Esophagus (tissue), 2 donors: ENCODE results near the gene LARGE1. TPM values are rescaled to one million over a fixed set of nuclear protein-coding genes. Genes with fewer than 3 reads are reported as not detected.

Source experiments
- H3K27ac ChIP-seq, 2 donors: one replicate each; pipeline ENCODE4 v1.5.1; 2013; ENCODE audit warnings: low read depth in 2 of 2, mild to moderate bottlenecking in 2 of 2, inconsistent platforms in 1 of 2, low read length in 1 of 2, moderate library complexity in 1 of 2
- H3K27me3 ChIP-seq, 2 donors: one replicate each; pipeline ENCODE4 v1.6.1; 2013; ENCODE audit warnings: low read length in 2 of 2, control low read depth in 1 of 2, mild to moderate bottlenecking in 1 of 2; ENCODE audit not compliant: insufficient read depth in 2 of 2, control insufficient read depth in 1 of 2
- H3K36me3 ChIP-seq, 2 donors: one replicate each; pipeline ENCODE4 v1.6.1; 2013; ENCODE audit warnings: low read length in 1 of 2; ENCODE audit not compliant: control insufficient read depth in 2 of 2, insufficient read depth in 2 of 2
- H3K4me1 ChIP-seq, 2 donors: one replicate each; pipeline ENCODE4 v1.6.1; 2013; ENCODE audit warnings: low read length in 1 of 2; ENCODE audit not compliant: control insufficient read depth in 2 of 2, insufficient read depth in 2 of 2
- H3K4me3 ChIP-seq, 2 donors: one replicate each; pipeline ENCODE4 v1.5.1; 2013; ENCODE audit warnings: low read length in 2 of 2, mild to moderate bottlenecking in 2 of 2, low read depth in 1 of 2, moderate library complexity in 1 of 2
- H3K9me3 ChIP-seq, 2 donors: one replicate each; pipeline ENCODE4 v1.6.1; 2013; ENCODE audit warnings: mild to moderate bottlenecking in 2 of 2, low read depth in 1 of 2, low read length in 1 of 2, moderate library complexity in 1 of 2; ENCODE audit not compliant: control insufficient read depth in 2 of 2, insufficient read depth in 1 of 2
- WGBS, 2 donors: extraction: QIAGEN DNeasy Blood & Tissue Kit; methylation state at CpG; one replicate each; pipeline ENCODE4 v1.1.7; 2013; 5-methylcytosine and 5-hydroxymethylcytosine counted together
- polyA plus RNA-seq, 2 donors: library from polyadenylated mRNA; stranded (reverse); fragments of 200-250 nt; gene quantifications; one replicate each; pipeline ENCODE4 v1.2.3, GENCODE V29; 2013
- donor health status: healthy with polysubstance abuse.
- donor health status: Bipolar disorder and iron deficiency.

LARGE1 gene
- polyA plus RNA-seq, 2 donors, result 2.0 to 2.5 TPM

GRCh38 chr22:33891992-33892391 lies 28.3 kb downstream of the LARGE1 start:
- Histone ChIP-seq H3K4me3 (no peak overlapping the region), H3K27ac (no peak overlapping the region), H3K36me3 (no peaks in the 10 kb centered on the region), H3K9me3 (peaks cover 0 to 2% of the 10 kb centered on the region in 2 donors), H3K27me3 (no peaks in the 10 kb centered on the region), H3K4me1 (peaks cover 2 to 6% of the 10 kb centered on the region in 2 donors)
- WGBS, 2 donors, result 71 to 87% methylated on average over 7 of the region's 7 CpGs

DNA sequence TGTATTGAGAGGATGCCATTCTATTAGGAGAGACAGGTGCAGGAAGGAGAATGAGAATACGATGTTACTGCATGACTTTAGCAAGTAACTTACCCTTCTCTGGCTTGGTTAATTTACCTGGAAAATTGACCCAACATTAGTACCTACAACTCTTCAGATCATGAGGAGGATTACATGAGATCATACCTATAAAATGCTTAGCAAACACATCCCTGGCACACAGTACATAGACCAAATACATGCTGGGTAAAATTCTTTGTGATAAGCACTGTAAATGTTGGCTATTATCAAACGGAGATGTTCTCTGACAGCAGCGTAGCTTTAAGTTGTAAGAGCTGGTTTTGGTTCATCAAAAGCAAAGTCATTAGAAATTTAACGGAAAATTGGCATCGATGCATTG lies 28.8 kb downstream of the LARGE1 start:
- Histone ChIP-seq H3K4me1 (peaks cover 2 to 6% of the 10 kb centered on the region in 2 donors), H3K9me3 (peaks cover 0 to 2% of the 10 kb centered on the region in 2 donors), H3K36me3 (no peaks in the 10 kb centered on the region), H3K4me3 (no peak overlapping the region), H3K27ac (no peak overlapping the region), H3K27me3 (no peaks in the 10 kb centered on the region)
- WGBS, 2 donors, result 69 to 78% methylated on average over 5 of the region's 5 CpGs

GRCh38 chr22:33889748-33890147 lies 30.5 kb downstream of the LARGE1 start:
- 76 to 81% methylated on average over 5 of the region's 5 CpGs for WGBS, 2 donors

GRCh38 chr22:33888821-33889220 lies 31.5 kb downstream of the LARGE1 start:
- no peaks in the 10 kb centered on the region for H3K9me3 ChIP-seq
- H3K36me3 ChIP-seq, result no peaks in the 10 kb centered on the region
- H3K27ac ChIP-seq, result no peak overlapping the region
- no peak overlapping the region for H3K4me3 ChIP-seq
- H3K27me3 ChIP-seq, result no peaks in the 10 kb centered on the region
- H3K4me1 ChIP-seq, result peaks cover 2 to 10% of the 10 kb centered on the region in 2 donors
- WGBS, 2 donors, result 69 to 77% methylated on average over 4 of the region's 4 CpGs

More at GRCh38 chr22:33889748-33890147, 30.5 kb downstream of the LARGE1 start:
- Histone ChIP-seq H3K36me3 (no peaks in the 10 kb centered on the region), H3K27me3 (no peaks in the 10 kb centered on the region), H3K9me3 (no peaks in the 10 kb centered on the region), H3K4me3 (no peak overlapping the region), H3K27ac (no peak overlapping the region), H3K4me1 (peaks cover 2 to 6% of the 10 kb centered on the region in 2 donors)

DNA sequence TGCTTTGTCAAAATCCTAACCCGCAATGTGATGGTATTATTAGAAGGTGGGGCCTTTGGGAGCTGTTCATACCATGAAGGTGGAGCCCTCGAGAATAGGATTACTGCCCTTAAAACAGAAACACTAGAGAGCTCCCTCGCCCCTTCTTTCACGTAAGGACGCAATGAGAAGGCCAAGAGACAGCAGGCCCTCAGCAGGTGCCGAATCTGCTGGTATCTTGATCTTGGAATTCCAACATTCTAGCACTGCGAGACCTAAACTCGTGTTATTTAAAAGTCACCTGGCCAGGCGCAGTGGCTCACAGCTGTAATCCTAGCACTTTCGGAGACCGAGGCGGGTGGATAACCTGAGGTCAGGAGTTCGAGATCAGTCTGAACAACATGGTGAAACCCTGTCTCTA lies 33.1 kb downstream of the LARGE1 start:
- Histone ChIP-seq H3K27ac (no peak overlapping the region), H3K4me1 (peaks cover 2 to 10% of the 10 kb centered on the region in 2 donors), H3K9me3 (no peaks in the 10 kb centered on the region), H3K4me3 (no peak overlapping the region), H3K27me3 (no peaks in the 10 kb centered on the region), H3K36me3 (no peaks in the 10 kb centered on the region)
- WGBS, 2 donors, result 94 to 95% methylated on average over 13 of the region's 13 CpGs

DNA sequence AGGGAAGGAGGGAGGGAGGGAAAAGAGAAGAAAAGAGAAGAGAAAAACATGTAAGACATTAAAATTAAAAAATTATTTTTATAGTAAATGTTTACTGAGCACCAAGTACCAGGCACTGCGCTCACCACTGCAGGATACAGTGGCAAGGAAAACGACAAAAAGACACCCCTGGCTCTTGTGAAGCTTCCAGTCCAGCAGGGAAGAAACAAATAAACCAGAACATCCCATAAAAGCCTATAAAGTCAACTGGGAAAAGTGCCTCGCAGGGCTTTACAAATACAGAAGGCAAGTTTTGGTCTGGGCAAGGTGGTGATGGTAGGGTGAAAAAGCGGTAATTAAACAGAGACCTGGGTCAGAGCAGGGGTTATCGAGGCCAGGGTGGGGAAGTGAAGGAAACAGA lies 33.6 kb downstream of the LARGE1 start:
- H3K4me3 ChIP-seq, result no peak overlapping the region
- 85 to 90% methylated on average over 5 of the region's 5 CpGs for WGBS, 2 donors
- H3K36me3 ChIP-seq, result no peaks in the 10 kb centered on the region
- no peaks in the 10 kb centered on the region for H3K27me3 ChIP-seq
- H3K9me3 ChIP-seq, result no peaks in the 10 kb centered on the region
- peaks cover 2 to 10% of the 10 kb centered on the region in 2 donors for H3K4me1 ChIP-seq
- H3K27ac ChIP-seq, result no peak overlapping the region

DNA sequence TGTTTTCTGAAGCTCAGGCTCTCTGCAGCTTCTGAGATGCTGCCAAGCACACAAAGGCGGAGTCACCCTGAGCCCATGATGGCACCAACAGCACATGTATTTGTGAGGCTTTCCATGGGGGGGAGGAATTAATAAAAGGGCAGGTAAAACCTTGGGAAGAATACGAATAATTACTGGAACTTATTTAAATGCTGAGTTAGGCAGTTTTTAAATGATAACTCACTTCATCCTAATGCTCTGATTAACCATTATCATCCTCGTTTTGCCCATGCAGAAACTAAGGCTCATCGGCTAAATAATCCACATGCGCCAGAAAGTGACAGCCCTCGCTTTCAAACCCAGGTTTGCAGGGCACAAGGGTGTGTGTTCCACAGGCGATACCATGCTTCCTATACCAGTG lies 35.4 kb downstream of the LARGE1 start:
- H3K36me3 ChIP-seq, result no peaks in the 10 kb centered on the region
- no peaks in the 10 kb centered on the region for H3K9me3 ChIP-seq
- peaks cover under 1 to 8% of the 10 kb centered on the region in 2 donors for H3K4me1 ChIP-seq
- H3K4me3 ChIP-seq, result no peak overlapping the region
- WGBS, 2 donors, result 94 to 95% methylated on average over 7 of the region's 7 CpGs
- no peaks in the 10 kb centered on the region for H3K27me3 ChIP-seq
- no peak overlapping the region for H3K27ac ChIP-seq

- no peaks in the 10 kb centered on the region for H3K27me3 ChIP-seq
- H3K4me3 ChIP-seq, result no peak overlapping the region
- no peaks in the 10 kb centered on the region for H3K9me3 ChIP-seq
- H3K27ac ChIP-seq, result no peak overlapping the region
- WGBS, 2 donors, result 83 to 90% methylated on average over 19 of the region's 19 CpGs
- no peaks in the 10 kb centered on the region for H3K36me3 ChIP-seq
- H3K4me1 ChIP-seq, result peaks cover 0 to 7% of the 10 kb centered on the region in 2 donors
Measured at GRCh38 chr22:33883961-33884808, 36.1 kb downstream of the LARGE1 start.

DNA sequence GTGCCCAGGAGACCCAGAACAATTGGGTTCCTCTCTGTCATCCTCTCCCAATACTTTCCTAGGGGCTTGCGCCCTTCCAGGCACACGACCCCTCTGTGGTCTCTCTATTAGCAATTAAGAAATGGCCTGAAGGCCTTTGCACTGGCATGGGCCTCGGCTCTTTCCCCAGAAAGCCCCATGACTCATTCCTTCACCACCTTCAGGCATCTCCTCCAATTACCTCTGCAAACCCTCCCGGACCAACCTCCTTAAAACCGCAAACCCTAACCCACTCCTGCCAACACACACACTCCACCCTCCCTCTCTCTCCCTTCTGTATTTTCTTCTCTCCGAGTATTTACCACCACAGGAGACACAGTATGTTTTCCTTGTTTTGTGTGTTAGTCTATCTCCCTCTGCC lies 36.7 kb downstream of the LARGE1 start:
- H3K27ac ChIP-seq, result no peak overlapping the region
- H3K4me3 ChIP-seq, result no peak overlapping the region
- peaks cover 0 to 7% of the 10 kb centered on the region in 2 donors for H3K4me1 ChIP-seq
- WGBS, 2 donors, result 53 to 70% methylated on average over 6 of the region's 6 CpGs
- no peaks in the 10 kb centered on the region for H3K9me3 ChIP-seq
- H3K27me3 ChIP-seq, result no peaks in the 10 kb centered on the region
- no peaks in the 10 kb centered on the region for H3K36me3 ChIP-seq

DNA sequence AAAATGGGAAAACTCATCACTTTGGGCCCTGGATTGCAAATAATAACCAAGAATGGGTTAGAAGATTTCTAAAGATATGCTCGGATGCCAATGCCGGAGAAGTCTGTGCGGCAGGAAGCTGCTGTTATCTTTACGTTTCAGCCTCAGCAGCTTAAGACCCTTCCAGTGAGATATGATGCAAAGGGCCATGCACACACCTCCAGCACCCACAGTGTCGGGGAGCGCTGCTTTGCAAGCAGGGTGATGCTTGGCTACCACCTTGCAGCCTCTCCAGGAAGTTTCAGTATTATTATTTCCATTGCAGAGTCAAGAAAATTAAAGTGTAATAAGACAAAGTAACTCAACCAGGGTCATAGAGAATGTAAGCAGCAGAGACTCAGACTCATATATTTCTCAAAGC lies 37.3 kb downstream of the LARGE1 start:
- peaks cover 0 to 7% of the 10 kb centered on the region in 2 donors for H3K4me1 ChIP-seq
- WGBS, 2 donors, result 91 to 92% methylated on average over 6 of the region's 6 CpGs
- no peak overlapping the region for H3K27ac ChIP-seq
- H3K4me3 ChIP-seq, result no peak overlapping the region
- H3K36me3 ChIP-seq, result no peaks in the 10 kb centered on the region
- no peaks in the 10 kb centered on the region for H3K9me3 ChIP-seq
- no peaks in the 10 kb centered on the region for H3K27me3 ChIP-seq
